Measurements from ENCODE around the gene FAM20C. TPM values are rescaled to one million over a fixed set of nuclear protein-coding genes. Genes with fewer than 3 reads are reported as not detected.

The FAM20C gene
- total RNA-seq, 2 donors from 2014 or later: 13.7 to 19.9 TPM

DNA sequence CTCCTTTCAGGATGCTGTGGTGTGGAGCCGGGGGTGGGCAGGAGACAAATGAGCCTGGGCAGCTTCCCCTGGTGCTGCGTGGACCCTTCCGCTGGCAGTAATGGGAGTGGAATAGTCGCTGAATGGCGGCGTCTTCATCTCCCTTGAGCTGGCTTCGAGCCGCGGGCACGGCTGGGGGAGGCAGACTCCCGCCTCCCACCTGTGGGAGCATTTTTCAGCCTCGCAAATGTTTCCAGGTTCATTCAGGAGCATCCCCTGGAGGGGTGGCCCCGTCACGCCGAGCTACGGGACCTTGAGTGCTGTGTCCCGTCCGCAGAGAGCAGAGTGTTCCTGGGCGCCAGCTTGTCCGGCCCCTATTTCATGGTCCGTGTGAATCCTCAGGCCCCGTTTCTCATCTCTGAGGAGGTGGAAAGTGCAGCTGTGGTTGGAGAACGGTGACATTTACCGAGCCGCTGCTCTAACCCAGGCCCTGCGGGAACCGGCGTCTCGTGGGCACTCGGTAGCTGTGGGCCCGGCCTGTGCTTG is 18.1 kb downstream of the FAM20C start:
- Histone ChIP-seq H3K4me3 (no peak overlapping the region), H3K27me3 (no peaks in the 10 kb centered on the region), H3K4me1 (no peaks in the 10 kb centered on the region), H3K27ac (no peak overlapping the region), H3K9me3 (no peaks in the 10 kb centered on the region), H3K36me3 (peaks cover 21% of the 10 kb centered on the region)
- no peak for DNase-seq (ENCODE audit: low spot score)
- no peak for TF ChIP-seq CTCF (IDR thresholded peaks at IDR 0.05)

DNA sequence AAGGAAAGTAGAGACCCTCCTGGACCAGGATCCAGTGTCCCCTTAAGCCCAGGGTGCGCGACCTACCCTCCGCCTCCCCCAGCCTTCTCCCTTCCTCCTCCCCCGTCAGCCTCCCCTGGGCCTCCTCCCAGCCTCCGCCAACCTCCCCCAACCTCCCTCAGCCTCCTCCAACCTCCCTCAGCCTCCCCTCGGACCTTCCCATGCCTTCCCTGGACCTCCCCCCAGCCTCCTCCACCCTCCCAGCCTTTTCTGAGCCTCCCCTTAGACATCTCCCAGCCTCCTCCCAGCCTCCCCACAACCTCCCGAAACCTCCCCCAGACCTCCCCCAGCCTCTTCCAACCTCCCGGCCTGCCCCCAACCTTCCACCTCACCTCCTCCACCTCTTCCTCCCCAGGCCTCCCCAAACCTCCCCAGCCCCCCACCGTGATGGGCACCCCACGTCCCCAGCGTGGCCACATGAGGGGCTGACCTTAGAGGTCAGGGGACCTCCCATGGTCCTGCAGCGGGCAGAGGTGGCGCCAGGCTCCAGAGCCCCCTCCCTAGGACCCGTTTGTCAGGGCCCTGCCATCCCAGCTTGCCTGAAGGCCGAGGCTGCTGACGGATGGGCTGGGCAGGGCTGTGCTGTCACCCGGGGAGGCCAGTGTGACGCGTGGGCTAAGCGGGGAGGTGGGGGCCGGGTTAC is 18.8 kb downstream of the FAM20C start:
- DNase-seq (ENCODE audit: low spot score): no peak
- Histone ChIP-seq H3K27ac (no peak overlapping the region), H3K4me1 (no peaks in the 10 kb centered on the region), H3K9me3 (no peaks in the 10 kb centered on the region), H3K4me3 (no peak overlapping the region), H3K36me3 (peaks cover 19% of the 10 kb centered on the region), H3K27me3 (no peaks in the 10 kb centered on the region)
- no peak for TF ChIP-seq CTCF (IDR thresholded peaks at IDR 0.05)

GRCh38 chr7:211715-212058 is 19.3 kb downstream of the FAM20C start:
- H3K27me3 ChIP-seq: no peaks in the 10 kb centered on the region
- H3K9me3 ChIP-seq: no peaks in the 10 kb centered on the region
- peaks cover 19% of the 10 kb centered on the region for H3K36me3 ChIP-seq
- no peak for DNase-seq (ENCODE audit: low spot score)
- H3K4me1 ChIP-seq: no peaks in the 10 kb centered on the region
- H3K4me3 ChIP-seq: no peak overlapping the region
- TF ChIP-seq CTCF (IDR thresholded peaks at IDR 0.05): no peak
- no peak overlapping the region for H3K27ac ChIP-seq

- no peak for DNase-seq (ENCODE audit: low spot score)
- Histone ChIP-seq H3K27me3 (no peaks in the 10 kb centered on the region), H3K9me3 (no peaks in the 10 kb centered on the region), H3K36me3 (peaks cover 19% of the 10 kb centered on the region), H3K4me3 (no peak overlapping the region), H3K27ac (no peak overlapping the region), H3K4me1 (peaks cover 0 to 4% of the 10 kb centered on the region in 2 donors)
- no peak for TF ChIP-seq CTCF (IDR thresholded peaks at IDR 0.05)
Observed at GRCh38 chr7:212754-213153, 20.4 kb downstream of the FAM20C start.

GRCh38 chr7:213324-213993 is 21.1 kb downstream of the FAM20C start:
- H3K9me3 ChIP-seq: no peaks in the 10 kb centered on the region
- TF ChIP-seq CTCF (IDR thresholded peaks at IDR 0.05): no peak
- H3K36me3 ChIP-seq: peaks cover 18% of the 10 kb centered on the region
- peaks cover 0 to 4% of the 10 kb centered on the region in 2 donors for H3K4me1 ChIP-seq
- no peaks in the 10 kb centered on the region for H3K27me3 ChIP-seq
- no peak overlapping the region for H3K27ac ChIP-seq
- no peak overlapping the region for H3K4me3 ChIP-seq
- no peak for DNase-seq (ENCODE audit: low spot score)
